ENCODE results near the gene ME3. TPM values are rescaled to one million over a fixed set of nuclear protein-coding genes. Genes with fewer than 3 reads are reported as not detected.

Gene ME3
- total RNA-seq, 1 experiment from 2014 or later, result 1.8 TPM

GRCh38 chr11:86422371-86422770, 250.0 kb downstream of the ME3 start:
- Mint-ChIP-seq H3K36me3 (no peaks in the 10 kb centered on the region), H3K4me1 (no peaks in the 10 kb centered on the region), H3K9me3 (peaks cover 11% of the 10 kb centered on the region), H3K27me3 (ENCODE audit: low read depth) (no peaks in the 10 kb centered on the region), H3K27ac (no peak overlapping the region), H3K4me3 (no peak overlapping the region)
- DNase-seq (ENCODE audit: low spot score) (no peak), ATAC-seq (no peak)
- TF ChIP-seq HMGA2 (CRISPR knock-in tag; IDR thresholded peaks at IDR 0.05) (no peak), ZNF425 (CRISPR knock-in tag; conservative IDR thresholded peaks at IDR 0.05) (no peak), E2F4 (CRISPR knock-in tag; IDR thresholded peaks at IDR 0.05; ENCODE audit: borderline replicate concordance, low read depth) (no peak), FOXK1 (CRISPR knock-in tag; IDR thresholded peaks at IDR 0.05) (no peak), ZNF219 (CRISPR knock-in tag; IDR thresholded peaks at IDR 0.05; ENCODE audit: borderline replicate concordance) (no peak), E2F5 (CRISPR knock-in tag; IDR thresholded peaks at IDR 0.05) (no peak), GTF2I (CRISPR knock-in tag; conservative IDR thresholded peaks at IDR 0.05) (no peak), TP53 (CRISPR knock-in tag; IDR thresholded peaks at IDR 0.05) (no peak), JAZF1 (CRISPR knock-in tag; IDR thresholded peaks at IDR 0.05) (no peak), SOX15 (CRISPR knock-in tag; IDR thresholded peaks at IDR 0.05) (no peak), ZNF232 (CRISPR knock-in tag; IDR thresholded peaks at IDR 0.05) (no peak), STAT6 (CRISPR knock-in tag; conservative IDR thresholded peaks at IDR 0.05; ENCODE audit: low read depth) (no peak), CDX4 (CRISPR knock-in tag; IDR thresholded peaks at IDR 0.05; ENCODE audit: borderline replicate concordance) (no peak), CBFB (CRISPR knock-in tag; IDR thresholded peaks at IDR 0.05; ENCODE audit: low read depth) (no peak), HMGXB4 (CRISPR knock-in tag; IDR thresholded peaks at IDR 0.05) (no peak), IRF1 (CRISPR knock-in tag; IDR thresholded peaks at IDR 0.05) (no peak), OVOL2 (CRISPR knock-in tag; IDR thresholded peaks at IDR 0.05; ENCODE audit: borderline replicate concordance) (no peak), TEAD1 (CRISPR knock-in tag; IDR thresholded peaks at IDR 0.05) (no peak), ZNF121 (CRISPR knock-in tag; IDR thresholded peaks at IDR 0.05) (no peak), ZNF671 (CRISPR knock-in tag; IDR thresholded peaks at IDR 0.05) (no peak)
- CTCF ChIA-PET, result interaction anchor here (0.6 to 1.0 kb wide), 2 partner anchors 35 to 401 kb away, joined by 3 read pairs; no protein-coding TSS in a partner anchor
- POLR2A ChIA-PET, result no interaction called here
